Endothelial cell of umbilical vein (primary cell): ENCODE measurements around the gene RARRES1. TPM values are rescaled to one million over a fixed set of nuclear protein-coding genes. Genes with fewer than 3 reads are reported as not detected.

ENCODE experiments used
- BruUV-seq: library from RNA; stranded (reverse); fragments of 400-500 nt; replicated peaks from 2 replicates; lab custom pipeline; 2021; lab: Mats Ljungman, UMichigan
- CTCF ChIA-PET: fragments of 300-600, 350-600 bp; sonication (Branson Sonifier 250); formaldehyde crosslinking; loops from one replicate; lab custom pipeline; 2021; ENCODE audit warnings: antibody characterized with exemption, inconsistent platforms; lab: Charles Lee
- POLR2A ChIA-PET: fragments of 300-600, 350-600 bp; sonication (Branson Sonifier 250); formaldehyde crosslinking; loops from one replicate; lab custom pipeline; 2021; ENCODE audit warnings: antibody characterized with exemption, inconsistent platforms; lab: Charles Lee
- DNase-seq: peaks from one replicate; pipeline ENCODE4 v3.0.0-alpha.2; 2011; ENCODE audit warnings: low read depth, low spot score
- FAIRE-seq: peaks from 2 replicates; lab custom pipeline; 2011; peaks lifted over from hg19 to GRCh38; lab: Jason Lieb, UNC
- H2AFZ ChIP-seq: 2 replicates; pipeline ENCODE4 v1.6.0; 2012; ENCODE audit warnings: low read depth, low read length, control low read depth, inconsistent platforms
- H3K27ac ChIP-seq: 2 replicates; pipeline ENCODE4 v1.5.1; 2011; ENCODE audit warnings: low read depth, mild to moderate bottlenecking, control low read depth, low read length, moderate library complexity; ENCODE audit not compliant: insufficient read depth
- H3K27me3 ChIP-seq, 2 experiments: 2 replicates each; pipeline versions ENCODE4 v1.6.0 to v1.6.1; 2011; ENCODE audit warnings: low read length in 2 of 2, mixed read lengths in 1 of 2; ENCODE audit not compliant: control insufficient read depth in 2 of 2, insufficient read depth in 2 of 2
- H3K36me3 ChIP-seq, 2 experiments: 2 replicates in 1 of 2; 3 replicates in 1 of 2; pipeline ENCODE4 v1.5.1; 2011; ENCODE audit warnings: low read length in 2 of 2, mild to moderate bottlenecking in 1 of 2, moderate library complexity in 1 of 2; ENCODE audit not compliant: control insufficient read depth in 2 of 2, insufficient read depth in 2 of 2; ENCODE audit errors: extremely low read depth in 1 of 2
- H3K4me1 ChIP-seq: 3 replicates; pipeline ENCODE4 v1.5.1; 2011; ENCODE audit warnings: mild to moderate bottlenecking, low read length; ENCODE audit not compliant: control insufficient read depth, insufficient read depth; ENCODE audit errors: extremely low read depth
- H3K4me2 ChIP-seq: 2 replicates; pipeline ENCODE4 v1.6.1; 2011; ENCODE audit warnings: low read length, control low read depth, mixed read lengths; ENCODE audit not compliant: insufficient read depth
- H3K4me3 ChIP-seq, 3 experiments: fragments of 200-600 bp in 1 of 3; sonication (generic), shearing (Covaris generic) in 1 of 3; replicated peaks in 1 of 3; 2 replicates each; pipeline ENCODE4 v1.5.1; 2011 to 2016; ENCODE audit warnings: control low read depth in 3 of 3, low read length in 3 of 3, mild to moderate bottlenecking in 2 of 3, inconsistent platforms in 1 of 3, low read depth in 1 of 3, moderate library complexity in 1 of 3; ENCODE audit not compliant: insufficient read depth in 1 of 3
- H3K79me2 ChIP-seq: 2 replicates; pipeline ENCODE4 v1.6.0; 2012; ENCODE audit warnings: low read length, inconsistent platforms; ENCODE audit not compliant: control insufficient read depth, insufficient read depth
- H3K9ac ChIP-seq: replicated peaks from 2 replicates; pipeline ENCODE3; 2011; ENCODE audit warnings: low read length, control low read depth; ENCODE audit not compliant: insufficient read depth; ENCODE audit errors: extremely low read depth
- H3K9me1 ChIP-seq: replicated peaks from 3 replicates; pipeline ENCODE4 v1.6.0; 2011; ENCODE audit warnings: mild to moderate bottlenecking, low read length; ENCODE audit not compliant: control insufficient read depth, insufficient read depth; ENCODE audit errors: extremely low read depth
- H3K9me3 ChIP-seq: replicated peaks from 2 replicates; pipeline ENCODE4 v1.5.1; 2012; ENCODE audit warnings: low read length, inconsistent platforms; ENCODE audit not compliant: control insufficient read depth, insufficient read depth
- H4K20me1 ChIP-seq: replicated peaks from 2 replicates; pipeline ENCODE3; 2011; ENCODE audit warnings: mild to moderate bottlenecking, low read length; ENCODE audit not compliant: control insufficient read depth, insufficient read depth; ENCODE audit errors: extremely low read depth
- EZH2 ChIP-seq: IDR thresholded peaks from 2 replicates; pipeline ENCODE4 v1.6.1; 2012; ENCODE audit warnings: borderline replicate concordance, low read depth, mild to moderate bottlenecking, moderate library complexity, low read length, inconsistent platforms; ENCODE audit not compliant: severe bottlenecking
- FOS ChIP-seq: IDR thresholded peaks from 2 replicates; pipeline ENCODE4 v1.6.1; 2011; ENCODE audit warnings: mild to moderate bottlenecking, low read length, moderate library complexity, borderline replicate concordance; ENCODE audit not compliant: insufficient read depth
- GATA2 ChIP-seq: IDR thresholded peaks from 2 replicates; pipeline ENCODE4 v1.7.0; 2011; ENCODE audit warnings: low read depth, mild to moderate bottlenecking, moderate library complexity, mixed read lengths, low read length; ENCODE audit not compliant: insufficient read length, insufficient read depth
- JUN ChIP-seq: IDR thresholded peaks from 2 replicates; pipeline ENCODE4 v1.6.1; 2011; ENCODE audit warnings: borderline replicate concordance, low read depth; ENCODE audit not compliant: insufficient read length, insufficient read depth
- MYC ChIP-seq: IDR thresholded peaks from one replicate; pipeline ENCODE4 v1.6.1; 2011; ENCODE audit warnings: mild to moderate bottlenecking, low read depth, low read length
- POLR2A ChIP-seq: IDR thresholded peaks from 2 replicates; pipeline ENCODE4 v1.6.1; 2012; ENCODE audit warnings: low read depth, mild to moderate bottlenecking, control low read depth, low read length
- POLR2AphosphoS5 ChIP-seq: IDR thresholded peaks from 2 replicates; pipeline ENCODE4 v1.6.1; 2012; ENCODE audit warnings: low read depth, mild to moderate bottlenecking, control low read depth, low read length, moderate library complexity; ENCODE audit not compliant: insufficient read depth
- dilution Hi-C: fragments of 300-500 bp; cut with MboI; formaldehyde crosslinking; loops from one replicate; pipeline ENCODE4 v1.15.0; 2019; ENCODE audit warnings: low sequenced_read_pairs; ENCODE audit not compliant: extremely low pct_ligation_motif_present
- intact Hi-C: fragments of 100-400 bp; cut with micrococcal nuclease; formaldehyde crosslinking; loops from one replicate; pipeline ENCODE4 v1.10.0; 2022
- polyA plus RNA-seq, 4 experiments: library from polyadenylated mRNA; depleted of rRNA in 3 of 4; stranded (reverse) in 3 of 4; unstranded in 1 of 4; fragments of >200 nt; gene quantifications; 2 replicates each; pipeline versions ENCODE4 v1.2.1 to v1.2.3, GENCODE V29; 2011 to 2012; ENCODE audit warnings: missing spikeins in 1 of 4
- total RNA-seq: library from RNA; stranded (reverse); gene quantifications from 2 replicates; pipeline ENCODE4 v1.2.3, GENCODE V29; 2021
- TF ChIP-seq, protein P1 (sequence below): IDR thresholded peaks from 2 replicates; pipeline ENCODE4 v1.6.1; 2011; ENCODE audit not compliant: insufficient read depth, insufficient read length
- TF ChIP-seq, protein P2 (sequence below), 2 donors: IDR thresholded peaks; 1 replicate in 1 of 2; 2 replicates in 1 of 2; pipeline ENCODE4 v1.5.1; 2011; ENCODE audit warnings: low read length in 2 of 2, mild to moderate bottlenecking in 2 of 2, moderate library complexity in 2 of 2, control low read depth in 1 of 2, inconsistent platforms in 1 of 2, low read depth in 1 of 2; ENCODE audit not compliant: insufficient read depth in 1 of 2; ENCODE audit errors: extremely low read depth in 1 of 2

Gene RARRES1
- total and polyA plus RNA-seq, 2 donors (not counting 3 experiments of a cell fraction or from before 2014, with no cell fraction given): 0.98 to 1.5 TPM

DNA sequence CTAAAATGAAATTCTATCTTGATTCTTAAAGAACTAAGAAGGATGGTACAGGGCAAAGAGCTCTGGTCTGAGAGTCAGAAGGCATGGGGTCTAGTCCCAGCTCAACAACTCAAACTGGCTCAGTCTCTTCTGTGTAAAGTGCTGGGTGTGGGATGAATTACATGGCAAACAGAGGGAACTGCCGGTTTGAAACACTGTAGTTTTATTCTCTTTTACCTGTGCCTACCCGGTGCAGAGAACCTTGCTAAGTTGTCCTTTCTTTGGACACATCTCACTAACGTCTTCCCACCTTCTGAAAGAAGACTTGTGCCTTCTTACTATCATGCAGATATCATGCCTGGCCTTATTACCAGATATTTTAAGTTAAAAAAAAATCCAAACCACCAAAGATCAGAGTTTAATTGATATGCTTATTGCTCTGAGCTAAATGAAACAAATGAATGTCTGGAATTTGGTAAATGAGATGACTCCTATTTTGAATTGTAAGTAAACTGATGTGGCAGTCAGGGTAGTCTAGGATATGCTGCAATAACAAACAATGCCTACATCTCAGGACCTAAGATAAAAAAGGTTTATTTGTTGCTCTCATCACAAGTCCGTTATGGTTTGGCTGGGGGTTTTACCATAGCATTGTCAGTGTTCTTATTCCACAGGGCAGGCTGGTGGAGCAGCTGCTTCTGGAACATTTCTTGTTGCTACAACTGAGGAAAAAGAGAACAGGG is 12.5 kb upstream of the RARRES1 start:
- H3K4me1 ChIP-seq: peaks cover 4% of the 10 kb centered on the region
- no peak overlapping the region for H3K4me2 ChIP-seq
- no peaks in the 10 kb centered on the region for H3K9me1 ChIP-seq
- intact Hi-C loops (no loop called here), dilution Hi-C loops (no loop called here)
- FAIRE-seq (no peak), DNase-seq (no peak)
- no peaks in the 10 kb centered on the region for H3K36me3 ChIP-seq
- no peak overlapping the region for H2AFZ ChIP-seq
- BruUV-seq: no TSS peak
- H4K20me1 ChIP-seq: no peaks in the 10 kb centered on the region
- ChIA-PET CTCF (interaction anchor here (1.3 to 1.9 kb wide), 2 partner anchors 17 to 45 kb away, joined by 3 to 5 read pairs; no protein-coding TSS in a partner anchor), POLR2A (no interaction called here)
- H3K9ac ChIP-seq: no peak overlapping the region
- H3K79me2 ChIP-seq: no peaks in the 10 kb centered on the region
- no peak overlapping the region for H3K4me3 ChIP-seq
- H3K27ac ChIP-seq: no peak overlapping the region
- no peak for TF ChIP-seq JUN
- no peak for TF ChIP-seq MYC
- no peak for TF ChIP-seq POLR2A
- TF ChIP-seq POLR2AphosphoS5: no peak
- TF ChIP-seq, protein P1, sequence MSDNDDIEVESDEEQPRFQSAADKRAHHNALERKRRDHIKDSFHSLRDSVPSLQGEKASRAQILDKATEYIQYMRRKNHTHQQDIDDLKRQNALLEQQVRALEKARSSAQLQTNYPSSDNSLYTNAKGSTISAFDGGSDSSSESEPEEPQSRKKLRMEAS: no peak
- TF ChIP-seq GATA2: no peak
- no peak for TF ChIP-seq EZH2
- TF ChIP-seq, protein P2, sequence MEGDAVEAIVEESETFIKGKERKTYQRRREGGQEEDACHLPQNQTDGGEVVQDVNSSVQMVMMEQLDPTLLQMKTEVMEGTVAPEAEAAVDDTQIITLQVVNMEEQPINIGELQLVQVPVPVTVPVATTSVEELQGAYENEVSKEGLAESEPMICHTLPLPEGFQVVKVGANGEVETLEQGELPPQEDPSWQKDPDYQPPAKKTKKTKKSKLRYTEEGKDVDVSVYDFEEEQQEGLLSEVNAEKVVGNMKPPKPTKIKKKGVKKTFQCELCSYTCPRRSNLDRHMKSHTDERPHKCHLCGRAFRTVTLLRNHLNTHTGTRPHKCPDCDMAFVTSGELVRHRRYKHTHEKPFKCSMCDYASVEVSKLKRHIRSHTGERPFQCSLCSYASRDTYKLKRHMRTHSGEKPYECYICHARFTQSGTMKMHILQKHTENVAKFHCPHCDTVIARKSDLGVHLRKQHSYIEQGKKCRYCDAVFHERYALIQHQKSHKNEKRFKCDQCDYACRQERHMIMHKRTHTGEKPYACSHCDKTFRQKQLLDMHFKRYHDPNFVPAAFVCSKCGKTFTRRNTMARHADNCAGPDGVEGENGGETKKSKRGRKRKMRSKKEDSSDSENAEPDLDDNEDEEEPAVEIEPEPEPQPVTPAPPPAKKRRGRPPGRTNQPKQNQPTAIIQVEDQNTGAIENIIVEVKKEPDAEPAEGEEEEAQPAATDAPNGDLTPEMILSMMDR (IDR thresholded peaks at IDR 0.05; ENCODE audit: extremely low read depth in 1 of 2, insufficient read depth in 1 of 2, low read depth in 1 of 2, low read length in 2 of 2): no peak
- no peak for TF ChIP-seq FOS
- H3K27me3 ChIP-seq: no peaks in the 10 kb centered on the region
- H3K9me3 ChIP-seq: no peaks in the 10 kb centered on the region
